ENCODE results near the gene NUAK2.

The NUAK2 gene

GRCh38 chr1:205346956-205347574 is 25.5 kb upstream of the NUAK2 start:
- DNase-seq (ENCODE audit: low read depth in 4 of 4, low spot score in 1 of 4) = no peak

DNA sequence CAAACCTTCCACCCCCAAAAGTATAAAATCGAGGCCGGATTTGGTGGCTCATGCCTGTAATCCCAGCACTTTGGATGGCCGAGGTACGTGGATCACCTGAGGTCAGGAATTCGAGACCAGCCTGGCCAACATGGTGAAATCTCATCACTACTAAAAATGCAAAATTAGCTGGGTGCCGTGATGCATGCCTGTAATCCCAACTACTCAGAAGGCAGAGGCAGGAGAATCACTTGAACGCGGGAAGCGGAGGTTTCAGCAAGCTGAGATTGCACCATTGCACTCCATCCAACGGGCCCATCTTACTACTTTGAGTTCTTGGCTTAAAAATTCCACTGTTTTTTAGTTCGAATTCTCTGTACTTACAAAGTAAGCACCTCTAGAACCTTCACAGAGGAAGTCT is 24.2 kb upstream of the NUAK2 start:
- no peak for DNase-seq (ENCODE audit: low read depth in 4 of 4, low spot score in 1 of 4)

DNA sequence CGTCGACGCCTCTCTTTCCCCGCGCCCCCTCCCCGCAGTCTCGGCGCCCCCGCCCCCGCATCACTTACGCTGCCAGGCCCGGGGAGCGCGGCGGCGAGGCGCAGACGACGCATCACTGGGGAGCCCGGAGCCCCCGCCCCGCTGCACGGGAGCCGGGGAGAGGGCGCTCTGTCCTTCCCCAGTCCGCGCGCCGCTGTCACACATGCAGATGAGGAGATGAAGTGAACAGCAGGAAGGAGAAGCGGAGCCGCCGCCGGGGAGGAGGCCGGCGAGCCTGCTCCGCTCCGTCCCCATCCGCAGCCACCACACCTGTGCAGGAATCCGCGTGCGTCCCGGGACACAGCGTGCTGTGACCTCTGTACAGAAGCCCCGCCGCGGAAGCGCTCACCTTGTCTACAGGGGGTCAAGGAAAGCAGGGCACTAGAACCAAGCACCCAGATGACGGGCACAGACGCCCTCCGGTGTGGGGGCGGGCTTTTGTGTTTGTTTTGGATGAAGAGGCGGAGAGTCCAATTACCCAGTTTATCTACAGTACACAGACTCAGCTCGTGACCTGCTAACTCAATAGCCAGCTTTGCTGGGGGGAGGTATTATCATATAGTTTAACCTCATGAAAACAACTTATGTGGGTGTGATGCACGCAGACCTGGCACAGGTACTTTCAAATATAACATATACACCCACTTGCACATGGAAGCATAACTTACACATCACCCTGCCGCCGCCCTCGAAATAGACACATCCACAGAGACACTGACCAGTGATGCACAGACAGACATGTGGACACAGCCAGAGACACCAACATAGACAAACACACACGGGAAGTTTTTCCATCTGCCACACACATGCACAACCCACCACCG is 22.8 kb upstream of the NUAK2 start:
- DNase-seq (ENCODE audit: low read depth in 4 of 4, low spot score in 1 of 4) = peak in 2 of 4 experiments; percentile 18 to 29

- DNase-seq (ENCODE audit: low read depth in 4 of 4, low spot score in 1 of 4) = no peak
Observed at GRCh38 chr1:205343431-205344065, 22.0 kb upstream of the NUAK2 start.

DNA sequence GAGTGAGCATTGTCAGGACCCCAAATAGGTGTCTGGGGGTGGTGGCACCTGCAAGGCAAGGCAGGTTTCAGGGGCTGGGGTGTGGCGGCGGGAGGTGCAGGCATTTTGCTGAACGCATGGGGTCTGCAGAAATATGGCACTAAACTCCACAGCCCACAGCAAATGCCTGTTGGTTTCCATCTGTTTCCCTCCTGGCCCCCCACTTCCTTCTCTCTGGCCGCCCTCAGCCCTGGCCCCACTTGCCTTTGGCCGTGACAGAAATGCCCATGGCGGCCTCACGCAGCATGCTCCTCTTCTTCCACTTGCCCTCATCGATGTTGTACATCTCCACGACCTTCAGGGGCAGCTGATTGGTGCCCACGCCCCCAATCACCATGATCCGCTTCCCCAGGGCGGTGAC is 21.4 kb upstream of the NUAK2 start:
- DNase-seq (ENCODE audit: low read depth in 4 of 4, low spot score in 1 of 4) = no peak

DNA sequence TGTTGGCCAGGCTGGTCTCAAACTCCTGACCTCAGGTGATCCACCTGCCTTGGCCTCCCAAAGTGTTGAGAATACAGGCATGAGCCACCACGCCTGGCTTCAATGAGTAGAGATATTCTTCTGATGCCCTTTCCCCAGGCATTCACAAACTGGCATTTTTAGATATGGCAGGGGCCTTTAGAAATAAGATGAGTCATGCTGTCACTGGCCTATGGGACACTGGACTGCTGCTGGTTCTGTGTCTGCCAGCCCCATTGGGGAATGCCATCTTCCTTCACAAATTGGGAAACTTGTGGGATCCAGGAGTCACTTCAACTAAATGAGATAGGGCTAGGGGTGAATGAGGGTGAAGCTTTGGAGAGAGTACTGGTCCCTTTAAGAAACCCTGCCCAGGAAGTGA is 19.1 kb upstream of the NUAK2 start:
- no peak for DNase-seq (ENCODE audit: low read depth in 4 of 4, low spot score in 1 of 4)

- no peak for DNase-seq (ENCODE audit: low read depth in 4 of 4, low spot score in 1 of 4)
Observed at GRCh38 chr1:205339717-205340116, 18.2 kb upstream of the NUAK2 start.

DNA sequence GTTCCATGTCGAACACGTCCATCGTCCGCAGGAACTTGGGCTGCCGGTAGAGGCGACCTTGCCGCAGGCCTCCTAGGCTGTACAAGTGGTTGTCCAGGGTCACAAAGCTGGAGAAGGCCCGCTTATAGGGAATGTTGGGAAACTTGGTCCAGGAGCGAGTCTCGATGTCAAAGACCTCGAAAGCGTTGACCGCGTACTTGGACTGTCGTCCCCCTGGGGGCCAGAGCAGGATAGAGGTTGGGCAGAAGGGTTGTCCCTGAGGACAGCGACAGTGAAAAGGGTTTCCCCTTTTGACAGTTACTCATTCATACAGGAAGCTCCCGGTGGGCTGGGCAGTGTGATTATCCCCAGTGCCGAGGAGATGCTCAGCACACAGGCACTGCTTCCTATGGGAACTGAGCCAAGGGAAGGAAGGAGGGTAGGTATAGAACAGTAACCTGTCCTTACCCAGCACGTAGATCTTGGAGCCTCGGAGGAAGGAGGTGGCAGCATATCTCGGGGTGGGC is 17.7 kb upstream of the NUAK2 start:
- no peak for DNase-seq (ENCODE audit: low read depth in 4 of 4, low spot score in 1 of 4)

DNA sequence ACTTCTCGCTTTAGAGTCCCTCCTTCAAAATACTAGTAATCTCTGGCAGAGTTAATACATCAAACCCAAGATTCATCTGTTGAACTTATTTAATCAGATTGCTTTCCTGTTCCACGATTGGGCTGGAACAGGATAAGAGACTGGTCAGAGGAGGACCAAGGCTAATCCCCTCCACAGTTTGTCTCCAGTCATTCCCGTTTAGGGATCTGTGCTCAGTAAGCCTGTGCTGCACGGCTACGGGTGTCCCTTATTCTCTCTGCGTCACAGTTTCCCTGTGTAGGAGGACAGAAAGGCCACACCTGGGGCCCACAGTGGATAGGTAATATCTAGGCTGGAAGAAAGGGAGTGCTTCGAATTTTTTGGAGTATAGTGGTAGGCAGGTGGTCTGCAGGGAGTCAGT is 16.5 kb upstream of the NUAK2 start:
- DNase-seq (ENCODE audit: low read depth in 4 of 4, low spot score in 1 of 4) = no peak

- no peak for DNase-seq (ENCODE audit: low read depth in 4 of 4, low spot score in 1 of 4)
Observed at GRCh38 chr1:205337481-205337880, 15.9 kb upstream of the NUAK2 start.

DNA sequence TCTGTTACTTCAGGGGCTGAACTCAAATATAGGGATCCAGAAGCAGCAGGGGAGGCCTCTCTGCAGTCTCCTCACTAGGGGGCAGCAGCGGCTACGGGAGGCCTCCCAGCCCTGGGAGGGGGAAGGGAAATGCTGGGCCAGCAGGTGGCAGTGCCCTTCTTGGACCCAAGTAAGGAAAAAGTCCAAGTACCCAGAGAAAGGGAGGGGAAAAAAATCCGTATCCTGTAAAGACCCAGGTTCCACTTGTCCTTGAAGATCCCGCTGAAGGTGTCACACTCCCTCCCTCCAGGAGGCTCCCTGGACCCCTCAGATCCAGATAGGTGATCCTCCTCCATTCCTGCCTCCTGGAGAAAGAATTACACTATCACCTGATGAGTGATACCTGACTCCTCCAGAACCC is 14.1 kb upstream of the NUAK2 start:
- DNase-seq (ENCODE audit: low read depth in 4 of 4, low spot score in 1 of 4) = peak; percentile 63 to 73 (median 66)

GRCh38 chr1:205332015-205332791 is 10.7 kb upstream of the NUAK2 start:
- no peak for DNase-seq (ENCODE audit: low read depth in 4 of 4, low spot score in 1 of 4)

- no peak for DNase-seq (ENCODE audit: low read depth in 4 of 4, low spot score in 1 of 4)
Observed at GRCh38 chr1:205330150-205330549, 8.6 kb upstream of the NUAK2 start.

- DNase-seq (ENCODE audit: low read depth in 4 of 4, low spot score in 1 of 4) = no peak
Observed at GRCh38 chr1:205329719-205330118, 8.2 kb upstream of the NUAK2 start.

DNA sequence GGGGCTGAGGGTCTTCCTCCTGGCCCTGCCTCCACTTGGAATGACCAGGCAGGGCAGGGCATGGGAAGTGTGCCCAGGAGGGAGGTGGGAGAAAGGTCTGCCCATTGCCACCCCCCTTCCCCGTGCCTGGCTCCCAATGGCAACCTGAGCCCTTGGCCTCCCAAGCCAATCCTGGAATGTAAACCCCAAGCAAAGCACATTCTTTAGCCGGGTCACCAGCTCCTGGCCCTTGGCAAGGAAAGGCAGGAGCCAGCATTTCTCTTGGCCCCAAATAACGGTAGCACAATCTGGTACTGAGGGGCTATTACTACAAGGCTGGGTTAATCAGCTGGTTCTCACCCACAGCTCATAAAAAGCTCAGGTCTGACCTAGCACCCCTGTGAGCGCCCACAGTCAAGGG is 6.9 kb upstream of the NUAK2 start:
- DNase-seq (ENCODE audit: low read depth in 4 of 4, low spot score in 1 of 4) = no peak

DNA sequence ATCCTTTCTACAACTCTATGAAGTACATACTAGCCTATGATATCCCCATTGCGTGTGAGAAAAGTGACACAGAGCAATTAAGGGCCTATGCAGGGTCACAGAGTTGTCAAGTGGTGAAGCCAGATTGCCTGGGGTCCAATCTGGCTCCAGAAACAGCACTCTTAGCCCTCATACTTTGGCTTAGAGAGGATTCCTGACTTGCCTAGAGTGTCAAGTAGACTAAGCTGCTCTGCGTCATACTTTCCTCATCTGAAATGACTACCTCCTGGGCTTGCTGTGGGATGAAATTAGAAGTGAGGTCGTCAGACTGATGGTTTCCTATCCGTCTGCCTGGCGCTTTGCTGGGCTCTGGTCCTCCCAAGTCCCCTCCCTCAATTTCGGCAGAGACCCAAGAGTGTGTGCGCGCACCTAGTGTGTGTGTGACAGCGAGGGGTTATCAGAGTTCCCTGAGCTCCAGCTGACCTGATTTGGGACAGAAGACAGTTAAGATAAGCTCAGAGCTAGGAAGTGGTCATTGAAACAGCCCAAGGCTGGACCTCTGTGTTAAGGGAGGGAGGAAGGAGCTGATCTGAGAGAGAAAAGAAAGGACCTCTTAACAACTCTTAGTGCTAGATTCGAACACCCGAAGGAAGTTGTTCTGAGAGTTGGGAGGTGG is 5.4 kb upstream of the NUAK2 start:
- no peak for DNase-seq (ENCODE audit: low read depth in 4 of 4, low spot score in 1 of 4)

GRCh38 chr1:205325334-205325884 is 3.9 kb upstream of the NUAK2 start:
- DNase-seq (ENCODE audit: low read depth in 4 of 4, low spot score in 1 of 4) = peak in 3 of 4 experiments; percentile 32 to 43 (median 41)

DNA sequence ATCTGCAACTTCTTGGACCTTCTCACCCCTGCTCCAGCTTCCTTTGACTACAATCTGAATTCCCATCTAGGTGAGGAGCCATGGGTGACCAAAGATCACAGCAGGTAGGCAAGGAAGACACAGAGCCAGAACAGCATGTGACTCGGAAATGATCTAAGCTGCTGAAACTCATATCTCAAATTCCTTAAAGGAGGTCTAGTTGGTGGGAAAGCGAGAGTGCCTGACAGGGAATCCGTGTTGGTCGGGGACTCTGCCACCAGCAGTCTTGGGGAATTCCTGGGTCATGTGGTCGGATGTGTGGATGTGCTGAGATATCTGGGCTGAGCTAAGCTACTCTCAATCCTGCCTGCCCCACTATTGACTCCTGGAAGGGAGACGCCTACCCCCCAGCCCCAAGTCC is 3.2 kb upstream of the NUAK2 start:
- DNase-seq (ENCODE audit: low read depth in 4 of 4, low spot score in 1 of 4) = no peak

DNA sequence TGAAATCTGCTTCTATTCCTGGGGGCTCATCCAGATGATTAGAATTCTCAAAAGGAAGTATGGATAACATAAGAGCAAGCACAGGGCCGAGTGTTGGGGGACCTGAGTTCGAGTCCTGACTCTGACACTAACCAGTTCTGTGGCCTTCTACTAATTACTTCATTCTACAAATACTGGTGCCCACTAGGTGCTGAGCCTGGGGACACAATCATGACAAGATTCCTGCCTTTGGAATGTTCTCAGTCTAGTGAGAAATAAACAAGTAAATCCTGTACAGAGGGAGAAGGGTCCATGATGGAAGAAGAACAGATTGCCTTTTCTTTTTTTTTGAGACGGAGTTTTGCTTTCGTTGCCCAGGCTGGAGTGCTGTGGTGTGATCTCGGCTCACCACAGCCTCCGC is 2.2 kb upstream of the NUAK2 start:
- DNase-seq (ENCODE audit: low read depth in 4 of 4, low spot score in 1 of 4) = no peak

DNA sequence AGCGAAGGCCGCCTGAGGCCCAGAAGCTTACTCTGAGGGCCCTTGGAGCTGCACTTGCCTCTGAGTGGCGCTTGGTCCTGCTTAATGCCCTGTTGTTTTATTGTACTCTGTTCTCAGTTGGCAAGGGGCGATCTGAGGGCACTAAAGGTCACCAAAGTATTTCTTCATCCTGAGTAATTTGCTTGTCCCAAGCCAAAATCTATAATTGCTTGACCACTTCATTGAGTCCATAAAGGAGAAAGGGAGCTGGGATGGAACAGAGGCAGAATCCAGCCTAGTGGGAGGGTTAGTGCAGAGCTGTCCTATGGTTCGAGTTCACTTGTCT is 376 bp upstream of the NUAK2 start:
- DNase-seq (ENCODE audit: low read depth in 4 of 4, low spot score in 1 of 4) = no peak
